H9 (cell line): ENCODE results near the gene KLHDC7B. TPM values are rescaled to one million over a fixed set of nuclear protein-coding genes. Genes with fewer than 3 reads are reported as not detected.
A peak's percentile ranks its signal among the peaks of the same experiment; 100 is the strongest.

Source experiments
- DNase-seq: peaks from one replicate; pipeline ENCODE4 v3.0.0-alpha.2; 2017
- H2AFZ ChIP-seq: one replicate; pipeline ENCODE4 v1.6.1; 2013; ENCODE audit warnings: mild to moderate bottlenecking, low read length, control low read depth, moderate library complexity
- H2AK5ac ChIP-seq: 2 replicates; pipeline ENCODE4 v1.6.1; 2013; ENCODE audit warnings: low read length, control low read depth, mixed read lengths; ENCODE audit not compliant: insufficient read length
- H2BK120ac ChIP-seq: one replicate; pipeline ENCODE4 v1.6.1; 2013; ENCODE audit warnings: low read depth, mild to moderate bottlenecking, low read length, control low read depth, inconsistent platforms; ENCODE audit not compliant: poor library complexity, severe bottlenecking
- H2BK12ac ChIP-seq: 2 replicates; pipeline ENCODE4 v1.6.1; 2013; ENCODE audit warnings: low read length, control low read depth, mixed read lengths, low read depth; ENCODE audit not compliant: insufficient read length
- H2BK15ac ChIP-seq: 2 replicates; pipeline ENCODE4 v1.6.1; 2013; ENCODE audit warnings: low read depth, low read length, control low read depth
- H2BK20ac ChIP-seq: one replicate; pipeline ENCODE4 v1.6.1; 2013; ENCODE audit warnings: low read depth, mild to moderate bottlenecking, low read length, control low read depth, inconsistent platforms; ENCODE audit not compliant: poor library complexity, severe bottlenecking
- H2BK5ac ChIP-seq: 2 replicates; pipeline ENCODE4 v1.6.1; 2013; ENCODE audit warnings: low read length, control low read depth, mixed read lengths; ENCODE audit not compliant: insufficient read length
- H3K14ac ChIP-seq: 2 replicates; pipeline ENCODE4 v1.6.1; 2013; ENCODE audit warnings: low read length, control low read depth; ENCODE audit not compliant: insufficient read depth
- H3K18ac ChIP-seq: 2 replicates; pipeline ENCODE4 v1.6.1; 2013; ENCODE audit warnings: low read depth, mild to moderate bottlenecking, mixed read lengths, low read length, control low read depth; ENCODE audit not compliant: insufficient read length
- H3K23ac ChIP-seq: 2 replicates; pipeline ENCODE4 v1.6.1; 2013; ENCODE audit warnings: low read length, control low read depth, mixed read lengths, low read depth; ENCODE audit not compliant: insufficient read length
- H3K23me2 ChIP-seq: 2 replicates; pipeline ENCODE4 v1.6.1; 2013; ENCODE audit warnings: low read depth, mild to moderate bottlenecking, mixed read lengths, low read length, control low read depth; ENCODE audit not compliant: insufficient read length, poor library complexity, severe bottlenecking
- H3K27ac ChIP-seq: 2 replicates; pipeline ENCODE4 v1.5.1; 2013; ENCODE audit warnings: low read length, control low read depth, mixed read lengths, low read depth; ENCODE audit not compliant: insufficient read length
- H3K27me3 ChIP-seq: 2 replicates; pipeline ENCODE4 v1.6.1; 2013; ENCODE audit warnings: low read length, control low read depth, inconsistent platforms; ENCODE audit not compliant: insufficient read depth
- H3K4ac ChIP-seq: 2 replicates; pipeline ENCODE4 v1.6.1; 2013; ENCODE audit warnings: low read depth, mild to moderate bottlenecking, control low read depth, inconsistent platforms, low read length, moderate library complexity
- H3K4me1 ChIP-seq: 2 replicates; pipeline ENCODE4 v1.6.1; 2013; ENCODE audit warnings: low read length, control low read depth, inconsistent platforms; ENCODE audit not compliant: insufficient read depth
- H3K4me2 ChIP-seq: 2 replicates; pipeline ENCODE4 v1.6.1; 2013; ENCODE audit warnings: low read length, control low read depth, mixed read lengths; ENCODE audit not compliant: insufficient read length, insufficient read depth
- H3K56ac ChIP-seq: 2 replicates; pipeline ENCODE4 v1.6.1; 2013; ENCODE audit warnings: low read depth, mild to moderate bottlenecking, mixed read lengths, low read length, control low read depth; ENCODE audit not compliant: insufficient read length
- H3K79me1 ChIP-seq: 2 replicates; pipeline ENCODE4 v1.6.1; 2013; ENCODE audit warnings: low read depth, mild to moderate bottlenecking, moderate library complexity, low read length, control low read depth, inconsistent platforms; ENCODE audit not compliant: insufficient read depth, poor library complexity, severe bottlenecking
- H3K79me2 ChIP-seq: 2 replicates; pipeline ENCODE4 v1.6.1; 2013; ENCODE audit warnings: low read length, control low read depth, inconsistent platforms; ENCODE audit not compliant: insufficient read depth
- H3K9ac ChIP-seq: 2 replicates; pipeline ENCODE4 v1.6.1; 2013; ENCODE audit warnings: low read length, control low read depth, mixed read lengths; ENCODE audit not compliant: insufficient read length; ENCODE audit errors: extremely low read depth
- H3K9me3 ChIP-seq: one replicate; pipeline ENCODE4 v1.6.1; 2013; ENCODE audit warnings: low read depth, low read length, inconsistent platforms; ENCODE audit not compliant: control insufficient read depth
- H3T11ph ChIP-seq: one replicate; pipeline ENCODE4 v1.6.1; 2013; ENCODE audit warnings: mild to moderate bottlenecking, low read length, control low read depth, inconsistent platforms
- H4K20me1 ChIP-seq: one replicate; pipeline ENCODE4 v1.6.1; 2013; ENCODE audit not compliant: control insufficient read depth, insufficient read length, insufficient read depth
- H4K5ac ChIP-seq: 2 replicates; pipeline ENCODE4 v1.6.1; 2013; ENCODE audit warnings: low read depth, mild to moderate bottlenecking, mixed read lengths, low read length, control low read depth; ENCODE audit not compliant: insufficient read length
- H4K8ac ChIP-seq: replicated peaks from 2 replicates; pipeline ENCODE4 v1.6.1; 2013; ENCODE audit warnings: low read length, control low read depth, mixed read lengths, low read depth; ENCODE audit not compliant: insufficient read length
- H4K91ac ChIP-seq: 2 replicates; pipeline ENCODE4 v1.6.1; 2013; ENCODE audit warnings: low read depth, mild to moderate bottlenecking, moderate library complexity, mixed read lengths, low read length, control low read depth; ENCODE audit not compliant: insufficient read length
- H3K27ac Mint-ChIP-seq, 3 experiments: 2 replicates in 2 of 3; 3 replicates in 1 of 3; pipeline ENCODE4 v1.8.0; 2020 to 2021; ENCODE audit warnings: mixed read lengths in 3 of 3, mild to moderate bottlenecking in 1 of 3, moderate library complexity in 1 of 3
- H3K27me3 Mint-ChIP-seq: 2 replicates; pipeline ENCODE4 v1.8.0; 2021; ENCODE audit warnings: low read depth, mild to moderate bottlenecking, moderate library complexity, mixed read lengths
- H3K36me3 Mint-ChIP-seq, 3 experiments: 2 replicates in 2 of 3; 3 replicates in 1 of 3; pipeline ENCODE4 v1.8.0; 2020 to 2021; ENCODE audit warnings: low read depth in 3 of 3, mixed read lengths in 3 of 3; ENCODE audit not compliant: insufficient read depth in 1 of 3
- H3K4me1 Mint-ChIP-seq, 2 experiments: 2 replicates each; pipeline ENCODE4 v1.8.0; 2020; ENCODE audit warnings: mixed read lengths in 2 of 2
- H3K4me3 Mint-ChIP-seq, 2 experiments: 2 replicates in 1 of 2; 3 replicates in 1 of 2; pipeline ENCODE4 v1.8.0; 2020 to 2021; ENCODE audit warnings: mild to moderate bottlenecking in 2 of 2, mixed read lengths in 2 of 2, moderate library complexity in 1 of 2
- H3K9me3 Mint-ChIP-seq, 2 experiments: 2 replicates in 1 of 2; 3 replicates in 1 of 2; pipeline ENCODE4 v1.8.0; 2020; ENCODE audit warnings: mild to moderate bottlenecking in 2 of 2, mixed read lengths in 2 of 2, moderate library complexity in 1 of 2
- WGBS: extraction: QIAGEN DNeasy Blood & Tissue Kit; methylation state at CpG from one replicate; pipeline ENCODE4 v1.1.7; 2013; ENCODE audit warnings: missing lambda C conversion rate, low lambda C conversion rate, mixed read lengths; ENCODE audit not compliant: insufficient read length; ENCODE audit errors: extremely low coverage; 5-methylcytosine and 5-hydroxymethylcytosine counted together
- total RNA-seq: library from RNA; stranded (reverse); gene quantifications from 2 replicates; pipeline ENCODE4 v1.2.1, GENCODE V29; 2021
- TF ChIP-seq, protein P1 (sequence below): fragments of 200-600 bp; sonication (generic); conservative IDR thresholded peaks from 3 replicates; pipeline ENCODE4 v1.8.0; 2021; ENCODE audit warnings: antibody characterized with exemption, mild to moderate bottlenecking

The KLHDC7B gene
- total RNA-seq, 1 experiment from 2014 or later = not detected

DNA sequence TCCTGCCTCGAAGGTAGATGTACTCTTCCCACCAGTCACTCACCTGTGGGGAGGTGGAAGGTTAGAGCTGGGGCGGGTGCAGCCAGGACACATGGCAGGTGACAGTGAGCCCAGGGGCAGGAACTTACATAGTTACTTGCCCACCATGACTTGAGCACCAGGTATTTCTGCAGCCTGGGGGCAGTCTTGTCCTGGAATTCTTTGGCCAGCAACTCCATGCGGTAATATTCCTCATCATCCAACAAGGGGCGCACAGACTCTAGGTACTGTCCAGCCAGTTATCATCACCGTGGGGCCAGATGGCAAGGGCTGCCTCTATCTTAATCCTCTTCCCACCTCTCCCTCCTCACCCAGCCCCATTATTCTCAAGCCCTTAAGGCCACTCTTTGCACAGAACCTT, 30.4 kb downstream of the KLHDC7B start:
- no peaks in the 10 kb centered on the region for H3K9me3 Mint-ChIP-seq
- no peaks in the 10 kb centered on the region for H3K9me3 ChIP-seq
- H3K4me1 ChIP-seq = no peaks in the 10 kb centered on the region
- H3K23ac ChIP-seq = no peak overlapping the region
- H4K20me1 ChIP-seq = no peaks in the 10 kb centered on the region
- no peak overlapping the region for H4K91ac ChIP-seq
- H3K36me3 Mint-ChIP-seq = peaks cover 4 to 69% (median 63%) of the 10 kb centered on the region in 3 experiments
- no peaks in the 10 kb centered on the region for H3K4me1 Mint-ChIP-seq
- WGBS = no CpG with 5 or more reads among the region's 5 CpGs
- H3K27me3 Mint-ChIP-seq = no peaks in the 10 kb centered on the region; the same call in 1 of the 2 replicates
- H2BK5ac ChIP-seq = no peak overlapping the region
- TF ChIP-seq, protein P1, sequence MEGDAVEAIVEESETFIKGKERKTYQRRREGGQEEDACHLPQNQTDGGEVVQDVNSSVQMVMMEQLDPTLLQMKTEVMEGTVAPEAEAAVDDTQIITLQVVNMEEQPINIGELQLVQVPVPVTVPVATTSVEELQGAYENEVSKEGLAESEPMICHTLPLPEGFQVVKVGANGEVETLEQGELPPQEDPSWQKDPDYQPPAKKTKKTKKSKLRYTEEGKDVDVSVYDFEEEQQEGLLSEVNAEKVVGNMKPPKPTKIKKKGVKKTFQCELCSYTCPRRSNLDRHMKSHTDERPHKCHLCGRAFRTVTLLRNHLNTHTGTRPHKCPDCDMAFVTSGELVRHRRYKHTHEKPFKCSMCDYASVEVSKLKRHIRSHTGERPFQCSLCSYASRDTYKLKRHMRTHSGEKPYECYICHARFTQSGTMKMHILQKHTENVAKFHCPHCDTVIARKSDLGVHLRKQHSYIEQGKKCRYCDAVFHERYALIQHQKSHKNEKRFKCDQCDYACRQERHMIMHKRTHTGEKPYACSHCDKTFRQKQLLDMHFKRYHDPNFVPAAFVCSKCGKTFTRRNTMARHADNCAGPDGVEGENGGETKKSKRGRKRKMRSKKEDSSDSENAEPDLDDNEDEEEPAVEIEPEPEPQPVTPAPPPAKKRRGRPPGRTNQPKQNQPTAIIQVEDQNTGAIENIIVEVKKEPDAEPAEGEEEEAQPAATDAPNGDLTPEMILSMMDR = peak; percentile 49; the same call in 2 of the 3 replicates
- no peak overlapping the region for H3K4me3 Mint-ChIP-seq
- H3K9ac ChIP-seq = no peak overlapping the region
- no peak overlapping the region for H3K4me2 ChIP-seq
- no peak overlapping the region for H2BK12ac ChIP-seq
- H2BK120ac ChIP-seq = no peak overlapping the region
- peak overlapping the region in 1 of 3 experiments; percentile 46; a peak in 1 of 7 replicates for H3K27ac Mint-ChIP-seq
- H4K5ac ChIP-seq = no peak overlapping the region
- no peak overlapping the region for H2BK20ac ChIP-seq
- H3K18ac ChIP-seq = no peak overlapping the region
- no peaks in the 10 kb centered on the region for H3K27me3 ChIP-seq
- no peak overlapping the region for H3T11ph ChIP-seq
- H2AK5ac ChIP-seq = no peak overlapping the region
- H2AFZ ChIP-seq = no peak overlapping the region
- peak; percentile 55 for DNase-seq
- no peak overlapping the region for H3K27ac ChIP-seq
- H3K4ac ChIP-seq = no peak overlapping the region
- no peaks in the 10 kb centered on the region for H3K23me2 ChIP-seq
- H2BK15ac ChIP-seq = no peak overlapping the region
- no peak overlapping the region for H3K14ac ChIP-seq
- no peaks in the 10 kb centered on the region for H3K79me1 ChIP-seq
- H3K79me2 ChIP-seq = no peaks in the 10 kb centered on the region
- no peak overlapping the region for H4K8ac ChIP-seq
- H3K56ac ChIP-seq = no peak overlapping the region
